DOHH2 (cell line): ENCODE measurements around the gene DGKB.

ENCODE experiments used
- H3F3A ChIP-seq: fragments of 200-600 bp; sonication (generic), shearing (Covaris generic); 2 replicates; pipeline ENCODE4 v1.6.0; 2016; ENCODE audit warnings: antibody characterized with exemption, mild to moderate bottlenecking; ENCODE audit not compliant: control insufficient read depth, insufficient read depth
- H3K27ac ChIP-seq: fragments of 200-600 bp; sonication (generic); 2 replicates; pipeline ENCODE4 v1.5.1; 2014; ENCODE audit warnings: low read depth, mild to moderate bottlenecking, low read length, moderate library complexity
- H3K27me3 ChIP-seq: fragments of 200-600 bp; sonication (generic); 2 replicates; pipeline ENCODE4 v1.6.1; 2014; ENCODE audit warnings: mild to moderate bottlenecking, low read length, mixed read lengths; ENCODE audit not compliant: control insufficient read depth
- H3K36me3 ChIP-seq: fragments of 200-600 bp; sonication (generic); 2 replicates; pipeline ENCODE4 v1.6.1; 2014; ENCODE audit warnings: mild to moderate bottlenecking, low read length, moderate library complexity, mixed read lengths; ENCODE audit not compliant: control insufficient read depth
- H3K4me1 ChIP-seq: fragments of 200-600 bp; sonication (generic); 2 replicates; pipeline ENCODE4 v1.6.1; 2014; ENCODE audit warnings: mild to moderate bottlenecking, low read length, mixed read lengths; ENCODE audit not compliant: control insufficient read depth
- H3K4me2 ChIP-seq: fragments of 200-600 bp; sonication (generic); 2 replicates; pipeline ENCODE4 v1.6.0; 2014; ENCODE audit warnings: mild to moderate bottlenecking, low read length, moderate library complexity
- H3K4me3 ChIP-seq: fragments of 200-600 bp; sonication (generic); 2 replicates; pipeline ENCODE4 v1.5.1; 2014; ENCODE audit warnings: mild to moderate bottlenecking, low read length, mixed read lengths
- H3K79me2 ChIP-seq: fragments of 200-600 bp; sonication (generic); 2 replicates; pipeline ENCODE4 v1.6.1; 2014; ENCODE audit warnings: mild to moderate bottlenecking, low read length, mixed read lengths; ENCODE audit not compliant: control insufficient read depth
- H3K9me2 ChIP-seq: fragments of 200-600 bp; sonication (generic); replicated peaks from 2 replicates; pipeline ENCODE4 v1.6.1; 2014; ENCODE audit warnings: mild to moderate bottlenecking, low read length, mixed read lengths; ENCODE audit not compliant: control insufficient read depth
- H3K9me3 ChIP-seq: fragments of 200-600 bp; sonication (generic); 2 replicates; pipeline ENCODE4 v1.6.1; 2014; ENCODE audit warnings: antibody characterized with exemption, low read length, mixed read lengths; ENCODE audit not compliant: control insufficient read depth, insufficient read depth
- H4K20me1 ChIP-seq: fragments of 200-600 bp; sonication (generic); 2 replicates; pipeline ENCODE4 v1.6.0; 2014; ENCODE audit warnings: low read depth, mild to moderate bottlenecking, antibody characterized with exemption, low read length, moderate library complexity; ENCODE audit not compliant: control insufficient read depth, insufficient read depth
- CTCF ChIP-seq: fragments of 200-600 bp; sonication (generic); IDR thresholded peaks from one replicate; pipeline ENCODE4 v1.5.1; 2014; ENCODE audit warnings: antibody characterized with exemption, mild to moderate bottlenecking, low read depth, low read length; ENCODE audit not compliant: poor library complexity, severe bottlenecking
- EZH2phosphoT487 ChIP-seq: fragments of 200-600 bp; sonication (generic); IDR thresholded peaks from 2 replicates; pipeline ENCODE4 v1.6.1; 2017; ENCODE audit warnings: borderline replicate concordance, mild to moderate bottlenecking, antibody characterized with exemption, low read length, moderate library complexity, mixed read lengths

The DGKB gene

GRCh38 chr7:14691597-14692203 is 210.9 kb downstream of the DGKB start:
- Histone ChIP-seq H3K4me1 (no peaks in the 10 kb centered on the region), H3K27me3 (no peaks in the 10 kb centered on the region), H3K4me3 (no peak overlapping the region), H3K9me3 (no peaks in the 10 kb centered on the region), H4K20me1 (no peaks in the 10 kb centered on the region), H3K79me2 (no peaks in the 10 kb centered on the region), H3F3A (no peaks in the 10 kb centered on the region), H3K27ac (no peak overlapping the region), H3K36me3 (no peaks in the 10 kb centered on the region), H3K9me2 (no peaks in the 10 kb centered on the region), H3K4me2 (no peak overlapping the region)
- TF ChIP-seq EZH2phosphoT487 (no peak), CTCF (peak; percentile 90)

GRCh38 chr7:14691034-14691433 is 211.5 kb downstream of the DGKB start:
- Histone ChIP-seq H3K9me3 (no peaks in the 10 kb centered on the region), H3K4me1 (no peaks in the 10 kb centered on the region), H3K79me2 (no peaks in the 10 kb centered on the region), H3K4me3 (no peak overlapping the region), H3K9me2 (no peaks in the 10 kb centered on the region), H3K4me2 (no peak overlapping the region), H4K20me1 (no peaks in the 10 kb centered on the region), H3F3A (no peaks in the 10 kb centered on the region), H3K27me3 (no peaks in the 10 kb centered on the region), H3K36me3 (no peaks in the 10 kb centered on the region), H3K27ac (no peak overlapping the region)
- no peak for TF ChIP-seq EZH2phosphoT487
- no peak for TF ChIP-seq CTCF

GRCh38 chr7:14690486-14690885 is 212.1 kb downstream of the DGKB start:
- Histone ChIP-seq H3K4me2 (no peak overlapping the region), H3K27ac (no peak overlapping the region), H3K4me1 (no peaks in the 10 kb centered on the region), H3K9me3 (no peaks in the 10 kb centered on the region), H3K36me3 (no peaks in the 10 kb centered on the region), H4K20me1 (no peaks in the 10 kb centered on the region), H3K79me2 (no peaks in the 10 kb centered on the region), H3F3A (no peaks in the 10 kb centered on the region), H3K4me3 (no peak overlapping the region), H3K27me3 (no peaks in the 10 kb centered on the region), H3K9me2 (no peaks in the 10 kb centered on the region)
- TF ChIP-seq EZH2phosphoT487 (no peak), CTCF (no peak)

- Histone ChIP-seq H3K27ac (no peak overlapping the region), H3K4me2 (no peak overlapping the region), H3K9me2 (no peaks in the 10 kb centered on the region), H3K9me3 (no peaks in the 10 kb centered on the region), H3K4me1 (no peaks in the 10 kb centered on the region), H3K79me2 (no peaks in the 10 kb centered on the region), H3K27me3 (no peaks in the 10 kb centered on the region), H3K36me3 (no peaks in the 10 kb centered on the region), H3F3A (no peaks in the 10 kb centered on the region), H3K4me3 (no peak overlapping the region), H4K20me1 (no peaks in the 10 kb centered on the region)
- no peak for TF ChIP-seq CTCF
- no peak for TF ChIP-seq EZH2phosphoT487
These were observed 212.5 kb downstream of the DGKB start for GRCh38 chr7:14690075-14690474.
